ENCODE results near the gene TXNDC17.
"Not testable (repeated sequence)": the region's sequence is repeated elsewhere in the genome, so short reads cannot be mapped to it uniquely, and the experiment has no call there.

GRCh38 chr17:6656797-6657632 lies 16.2 kb downstream of the TXNDC17 start:
- not testable (repeated sequence) for TF ChIP-seq CTCF (tag by site-specific recombination; IDR thresholded peaks at IDR 0.05); ZFHX2 (tag by site-specific recombination; conservative IDR thresholded peaks at IDR 0.05); TRIM28 (IDR thresholded peaks at IDR 0.05; ENCODE audit: borderline replicate concordance, low read length); KLF9 (tag by site-specific recombination; IDR thresholded peaks at IDR 0.05; ENCODE audit: low read depth); ZNF645 (tag by site-specific recombination; IDR thresholded peaks at IDR 0.05); REST (tag by site-specific recombination; IDR thresholded peaks at IDR 0.05); YY1 (tag by site-specific recombination; IDR thresholded peaks at IDR 0.05); GLI2 (tag by site-specific recombination; IDR thresholded peaks at IDR 0.05; ENCODE audit: borderline replicate concordance, low read depth); ZNF274 (IDR thresholded peaks at IDR 0.05; ENCODE audit: low read length); ZNF274 (tag by site-specific recombination; IDR thresholded peaks at IDR 0.05; ENCODE audit: borderline replicate concordance)
